Measurements from ENCODE around the gene SIGLEC7. TPM values are rescaled to one million over a fixed set of nuclear protein-coding genes. Genes with fewer than 3 reads are reported as not detected.

SIGLEC7 gene
- total RNA-seq, 2 donors from 2014 or later = not detected

GRCh38 chr19:51156710-51157109 lies 14.6 kb downstream of the SIGLEC7 start:
- WGBS, 2 experiments (ENCODE audit: insufficient coverage in 1 of 2, insufficient read length in 1 of 2) = 50 to 52% methylated on average over 1 to 2 of the region's 2 CpGs
- Histone ChIP-seq H3K9ac (ENCODE audit: extremely low read depth, low read length, poor library complexity, severe bottlenecking) (peak overlapping the region; percentile 24), H3K4me1 (ENCODE audit: control insufficient read depth, insufficient read depth, low read length) (peaks cover 20% of the 10 kb centered on the region), H3K9me3 (ENCODE audit: control insufficient read depth, low read length) (no peaks in the 10 kb centered on the region), H3K27ac (ENCODE audit: low read depth, low read length) (peak overlapping the region; percentile 85), H3K36me3 (ENCODE audit: control insufficient read depth, insufficient read depth, low read length) (no peaks in the 10 kb centered on the region), H3K4me3 (ENCODE audit: low read length) (peak overlapping the region; percentile 52), H3K27me3 (ENCODE audit: control insufficient read depth, insufficient read depth, low read length, poor library complexity, severe bottlenecking) (no peaks in the 10 kb centered on the region)
- Mint-ChIP-seq H3K4me3 (peak overlapping the region; percentile 25), H3K9me3 (no peaks in the 10 kb centered on the region), H3K4me1 (peaks cover 35% of the 10 kb centered on the region), H3K36me3 (ENCODE audit: low read depth) (no peaks in the 10 kb centered on the region), H3K27me3 (ENCODE audit: insufficient read depth) (peaks cover 2% of the 10 kb centered on the region), H3K27ac (peak overlapping the region; percentile 89)
- DNase-seq = peak; percentile 72
- TF ChIP-seq CTCF (conservative IDR thresholded peaks at IDR 0.05) = no peak

DNA sequence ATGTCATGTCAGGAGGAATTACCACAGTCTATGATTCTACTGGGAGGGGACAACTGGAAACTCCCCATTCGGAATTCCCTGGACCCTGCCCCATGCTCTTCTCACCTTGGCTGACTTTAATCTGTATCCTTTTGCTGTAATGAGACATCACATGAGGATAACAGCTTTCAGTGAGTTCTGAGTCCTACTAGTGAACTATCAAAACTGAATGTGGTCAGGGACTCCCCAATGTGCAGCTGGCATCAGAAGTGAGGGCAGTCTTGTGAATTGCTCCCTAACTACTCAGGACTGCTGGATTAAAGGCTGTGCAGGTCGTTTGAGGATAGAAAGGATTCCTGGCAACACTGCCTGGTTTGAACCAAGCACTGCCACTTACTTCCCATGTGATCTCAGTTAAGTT lies 15.2 kb downstream of the SIGLEC7 start:
- Mint-ChIP-seq H3K4me1 (peaks cover 35% of the 10 kb centered on the region), H3K4me3 (no peak overlapping the region), H3K36me3 (ENCODE audit: low read depth) (no peaks in the 10 kb centered on the region), H3K27ac (peak overlapping the region; percentile 89), H3K9me3 (no peaks in the 10 kb centered on the region), H3K27me3 (ENCODE audit: insufficient read depth) (no peaks in the 10 kb centered on the region)
- WGBS, 2 experiments (ENCODE audit: insufficient coverage in 1 of 2, insufficient read length in 1 of 2) = 71 to 72% methylated on average over 2 of the region's 2 CpGs
- H3K4me1 ChIP-seq (ENCODE audit: control insufficient read depth, insufficient read depth, low read length) = peaks cover 20% of the 10 kb centered on the region
- no peaks in the 10 kb centered on the region for H3K9me3 ChIP-seq (ENCODE audit: control insufficient read depth, low read length)
- H3K27ac ChIP-seq (ENCODE audit: low read depth, low read length) = no peak overlapping the region
- H3K36me3 ChIP-seq (ENCODE audit: control insufficient read depth, insufficient read depth, low read length) = no peaks in the 10 kb centered on the region
- H3K4me3 ChIP-seq (ENCODE audit: low read length) = peak overlapping the region; percentile 14
- peak overlapping the region; percentile 24 for H3K9ac ChIP-seq (ENCODE audit: extremely low read depth, low read length, poor library complexity, severe bottlenecking)
- no peak for DNase-seq
- H3K27me3 ChIP-seq (ENCODE audit: control insufficient read depth, insufficient read depth, low read length, poor library complexity, severe bottlenecking) = no peaks in the 10 kb centered on the region
- TF ChIP-seq CTCF (conservative IDR thresholded peaks at IDR 0.05) = no peak

- no peak overlapping the region for H3K4me3 ChIP-seq (ENCODE audit: low read length)
- peak overlapping the region; percentile 59 for H3K27ac Mint-ChIP-seq
- no peaks in the 10 kb centered on the region for H3K36me3 Mint-ChIP-seq (ENCODE audit: low read depth)
- H3K27me3 Mint-ChIP-seq (ENCODE audit: insufficient read depth) = no peaks in the 10 kb centered on the region
- no peaks in the 10 kb centered on the region for H3K9me3 Mint-ChIP-seq
- H3K4me3 Mint-ChIP-seq = no peak overlapping the region
- no peak overlapping the region for H3K27ac ChIP-seq (ENCODE audit: low read depth, low read length)
- peak; percentile 90 for TF ChIP-seq CTCF (conservative IDR thresholded peaks at IDR 0.05)
- H3K9me3 ChIP-seq (ENCODE audit: control insufficient read depth, low read length) = no peaks in the 10 kb centered on the region
- H3K36me3 ChIP-seq (ENCODE audit: control insufficient read depth, insufficient read depth, low read length) = no peaks in the 10 kb centered on the region
- H3K4me1 ChIP-seq (ENCODE audit: control insufficient read depth, insufficient read depth, low read length) = peaks cover 20% of the 10 kb centered on the region
- no peak overlapping the region for H3K9ac ChIP-seq (ENCODE audit: extremely low read depth, low read length, poor library complexity, severe bottlenecking)
- no peaks in the 10 kb centered on the region for H3K27me3 ChIP-seq (ENCODE audit: control insufficient read depth, insufficient read depth, low read length, poor library complexity, severe bottlenecking)
- peak; percentile 92 for DNase-seq
- peaks cover 35% of the 10 kb centered on the region for H3K4me1 Mint-ChIP-seq
- 58% methylated on average over 3 to 6 of the region's 7 CpGs for WGBS, 2 experiments (ENCODE audit: insufficient coverage in 1 of 2, insufficient read length in 1 of 2)
Observed at GRCh38 chr19:51158474-51159129, 16.5 kb downstream of the SIGLEC7 start.
